ENCODE results near the gene ZMIZ1.

The ZMIZ1 gene

GRCh38 chr10:79345241-79346011, 276.7 kb downstream of the ZMIZ1 start:
- no peak for DNase-seq (ENCODE audit: low read depth)

- no peak for DNase-seq (ENCODE audit: low read depth)
Measured at GRCh38 chr10:79346012-79346340, 277.2 kb downstream of the ZMIZ1 start.

DNA sequence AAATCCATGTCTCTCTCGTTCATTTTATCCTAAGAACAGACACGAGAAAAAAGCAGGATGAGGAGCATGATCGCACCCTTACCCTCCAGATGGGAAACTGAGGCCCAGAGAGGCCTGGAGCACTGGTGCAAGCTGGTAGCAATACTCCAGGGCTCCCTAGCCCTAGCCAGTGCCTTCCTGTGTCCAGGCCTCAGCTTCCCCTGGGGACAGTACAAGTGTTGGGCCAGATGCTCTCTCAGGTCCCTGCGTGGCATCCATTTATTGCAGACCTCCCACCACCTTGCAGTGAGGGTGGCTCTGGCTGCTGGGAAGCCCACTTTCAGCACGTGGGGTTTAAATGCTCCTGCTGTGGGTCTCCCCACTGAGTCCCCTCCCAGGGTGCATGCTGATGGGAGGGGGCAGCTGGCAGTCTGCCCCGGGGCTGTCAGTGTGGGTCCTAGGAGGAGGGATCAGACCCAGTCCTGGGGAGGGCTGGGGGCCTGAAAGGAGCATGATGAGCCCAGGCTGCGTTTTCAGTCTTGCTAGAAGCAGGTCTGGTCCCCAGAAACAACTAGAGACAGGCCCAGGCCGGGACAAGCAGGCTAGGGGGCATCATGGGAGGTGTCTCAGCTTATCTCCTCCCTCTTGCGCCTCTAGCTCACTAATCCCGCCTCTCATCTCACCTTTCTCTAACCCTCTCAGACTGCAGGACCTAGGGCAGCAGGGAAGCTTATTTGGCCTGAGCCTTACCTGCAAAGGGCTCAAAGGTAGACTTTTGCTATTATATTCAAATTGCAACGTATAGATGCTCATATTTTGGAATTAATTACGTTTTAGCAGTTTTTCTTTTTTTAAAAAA, 277.8 kb downstream of the ZMIZ1 start:
- DNase-seq (ENCODE audit: low read depth): no peak

DNA sequence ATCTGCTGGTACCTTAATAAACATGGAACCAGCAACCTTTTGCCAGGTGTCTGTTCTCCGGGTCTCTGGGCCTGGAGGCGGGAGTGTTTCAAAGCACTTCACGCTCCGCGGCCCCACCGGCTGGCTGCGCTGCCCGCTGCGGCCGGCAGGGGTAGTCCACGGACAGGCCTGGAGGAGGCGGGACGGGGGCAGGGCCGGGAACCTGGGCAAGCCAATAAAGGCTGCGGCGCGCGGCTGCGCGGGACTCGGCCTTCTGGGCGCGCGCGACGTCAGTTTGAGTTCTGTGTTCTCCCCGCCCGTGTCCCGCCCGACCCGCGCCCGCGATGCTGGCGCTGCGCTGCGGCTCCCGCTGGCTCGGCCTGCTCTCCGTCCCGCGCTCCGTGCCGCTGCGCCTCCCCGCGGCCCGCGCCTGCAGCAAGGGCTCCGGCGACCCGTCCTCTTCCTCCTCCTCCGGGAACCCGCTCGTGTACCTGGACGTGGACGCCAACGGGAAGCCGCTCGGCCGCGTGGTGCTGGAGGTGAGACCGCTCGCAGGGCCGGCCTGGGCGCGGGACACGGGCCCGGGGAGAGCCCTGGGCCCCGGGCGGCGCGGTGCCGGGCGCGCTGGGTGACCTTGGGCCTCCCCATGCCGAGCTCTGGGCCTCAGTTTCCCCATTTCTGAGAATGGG, 278.6 kb downstream of the ZMIZ1 start, which contains the start of gene PPIF:
PPIF (plus strand) TSS at position 244 of the 668 bp plus-strand sequence; CDS start at position 324, 80 bp downstream.
- DNase-seq (ENCODE audit: low read depth): peak; percentile 90

DNA sequence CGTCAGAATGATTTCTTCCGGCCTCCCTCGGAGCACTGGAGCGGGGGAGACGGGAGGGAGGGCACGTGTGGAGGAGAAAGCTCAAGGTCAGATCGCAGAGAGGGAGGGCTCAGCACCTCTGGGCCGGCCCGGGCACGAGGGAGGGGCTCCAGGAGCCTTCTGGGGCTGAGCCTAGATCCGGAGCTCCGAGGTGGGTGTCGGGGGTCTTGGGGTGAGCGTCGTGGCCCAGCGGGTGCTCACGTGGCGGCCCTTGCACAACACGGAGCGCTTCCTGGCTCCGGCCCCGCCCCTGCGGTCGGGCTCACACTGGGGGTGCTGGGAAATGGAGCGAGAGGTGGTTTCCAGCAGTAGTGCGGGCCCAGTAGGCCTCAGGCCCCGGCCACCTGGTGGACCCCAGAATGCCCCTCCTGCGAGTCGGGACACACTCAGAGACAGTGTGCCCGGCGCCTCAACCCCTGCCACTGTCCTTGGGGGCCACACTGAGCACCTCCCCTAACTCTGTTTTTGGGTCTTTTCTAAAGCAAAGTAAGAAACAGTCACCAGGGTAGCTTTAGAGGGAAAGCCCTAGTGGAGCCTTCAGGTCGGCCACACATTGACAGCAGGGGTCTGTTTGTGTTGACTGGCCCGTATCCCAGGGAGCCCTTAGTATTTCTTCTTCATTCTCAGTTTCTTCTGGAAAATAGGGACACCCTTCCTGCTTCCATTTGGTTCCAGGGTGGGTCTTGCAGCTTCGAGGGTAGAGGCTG, 279.3 kb downstream of the ZMIZ1 start:
- peak; percentile 53 for DNase-seq (ENCODE audit: low read depth)

- DNase-seq (ENCODE audit: low read depth): no peak
Measured at GRCh38 chr10:79348640-79348988, 279.8 kb downstream of the ZMIZ1 start.

DNA sequence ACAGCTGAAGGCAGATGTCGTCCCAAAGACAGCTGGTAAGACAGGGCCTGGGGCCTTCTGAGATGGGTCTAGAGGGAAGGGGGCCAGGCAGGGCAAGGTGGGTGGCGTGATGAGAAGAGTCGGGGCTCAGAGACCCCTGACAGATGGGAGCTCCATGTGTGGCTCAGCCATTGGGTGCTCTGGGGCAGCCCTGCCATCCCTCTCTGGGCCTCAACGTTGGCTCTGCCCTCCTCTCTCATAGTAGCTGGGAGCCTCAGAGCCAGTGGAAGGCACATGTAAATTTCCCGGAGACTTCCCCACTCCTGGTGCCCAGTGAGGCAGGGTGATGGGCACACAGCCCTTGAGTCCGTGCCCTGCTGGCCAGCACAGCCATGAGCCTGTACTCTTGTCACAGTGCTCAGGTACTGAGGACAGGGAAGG, 280.3 kb downstream of the ZMIZ1 start:
- no peak for DNase-seq (ENCODE audit: low read depth)

DNA sequence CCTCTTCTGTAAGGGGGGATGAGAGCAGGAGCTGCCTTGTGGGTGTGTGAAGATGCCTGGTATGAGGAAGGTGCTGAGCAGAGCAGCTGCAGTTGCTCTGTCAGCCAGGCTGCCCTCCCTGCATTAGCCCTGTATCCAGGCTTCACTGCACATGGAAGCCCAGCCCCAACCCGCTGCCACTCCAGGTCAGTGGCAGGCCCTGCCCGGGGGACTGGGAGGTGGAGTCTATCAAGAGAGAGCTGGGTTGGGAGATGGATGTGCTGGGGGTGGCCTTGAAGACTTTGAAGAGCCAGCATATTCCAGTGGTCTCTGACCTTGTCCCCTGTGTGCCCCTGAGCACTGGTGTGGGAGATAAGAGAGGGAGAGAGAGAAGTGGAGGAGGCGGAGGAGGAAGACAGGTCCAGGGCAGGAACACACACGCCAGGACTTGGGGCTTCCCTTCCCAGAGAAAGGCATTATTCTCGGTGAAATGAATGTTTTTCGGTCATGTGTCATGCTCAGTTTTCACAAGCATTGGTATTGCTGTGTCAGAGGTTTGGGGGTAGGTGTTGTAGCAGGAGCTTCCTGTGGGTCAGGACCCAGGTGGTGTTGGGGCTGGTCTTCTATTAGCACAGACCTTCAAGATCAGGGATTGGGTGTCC, 281.1 kb downstream of the ZMIZ1 start:
- no peak for DNase-seq (ENCODE audit: low read depth)

DNA sequence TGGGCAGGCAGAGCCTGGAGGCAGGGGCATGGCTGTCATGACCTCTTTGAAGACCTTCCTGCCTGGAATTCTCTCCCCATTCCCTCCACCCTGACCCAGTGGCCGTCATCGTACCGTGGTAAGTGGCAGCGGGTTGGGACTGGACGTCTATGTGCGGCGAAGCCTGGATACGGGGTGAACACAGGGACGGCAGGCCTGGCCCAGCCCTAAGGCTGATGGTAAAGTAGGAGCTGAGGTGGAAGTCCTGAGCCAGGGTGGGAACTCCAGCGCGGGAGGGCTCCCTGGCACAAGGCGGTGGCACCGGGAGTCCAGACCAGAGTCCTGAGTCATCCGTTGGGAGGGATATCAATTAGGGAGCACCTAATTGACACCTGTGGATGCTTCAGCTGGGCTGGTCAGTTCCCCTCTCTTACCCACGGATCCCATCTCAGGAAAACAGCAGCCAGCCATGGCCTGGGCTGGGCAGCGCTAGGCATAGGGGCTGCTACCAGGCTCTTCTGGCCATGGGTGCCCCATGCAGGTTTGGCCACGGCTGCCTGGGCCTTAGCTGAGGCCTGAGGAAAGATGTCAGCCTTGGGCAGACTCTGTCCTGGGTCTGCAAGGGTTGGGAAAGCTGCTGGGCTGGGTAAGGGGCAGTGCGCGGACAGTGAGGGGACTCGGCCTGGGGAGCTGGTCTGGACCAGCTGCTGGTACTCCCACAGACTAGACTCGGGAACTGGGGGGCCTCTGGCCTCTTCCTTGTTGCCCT, 281.8 kb downstream of the ZMIZ1 start:
- DNase-seq (ENCODE audit: low read depth): no peak

- no peak for DNase-seq (ENCODE audit: low read depth)
Measured at GRCh38 chr10:79351332-79351731, 282.6 kb downstream of the ZMIZ1 start.

- no peak for DNase-seq (ENCODE audit: low read depth)
Measured at GRCh38 chr10:79352035-79352877, 283.5 kb downstream of the ZMIZ1 start.

- DNase-seq (ENCODE audit: low read depth): no peak
Measured at GRCh38 chr10:79353000-79353406, 284.2 kb downstream of the ZMIZ1 start.

GRCh38 chr10:79353726-79354125, 285.0 kb downstream of the ZMIZ1 start:
- DNase-seq (ENCODE audit: low read depth): no peak

GRCh38 chr10:79354141-79354540, 285.4 kb downstream of the ZMIZ1 start:
- DNase-seq (ENCODE audit: low read depth): no peak

DNA sequence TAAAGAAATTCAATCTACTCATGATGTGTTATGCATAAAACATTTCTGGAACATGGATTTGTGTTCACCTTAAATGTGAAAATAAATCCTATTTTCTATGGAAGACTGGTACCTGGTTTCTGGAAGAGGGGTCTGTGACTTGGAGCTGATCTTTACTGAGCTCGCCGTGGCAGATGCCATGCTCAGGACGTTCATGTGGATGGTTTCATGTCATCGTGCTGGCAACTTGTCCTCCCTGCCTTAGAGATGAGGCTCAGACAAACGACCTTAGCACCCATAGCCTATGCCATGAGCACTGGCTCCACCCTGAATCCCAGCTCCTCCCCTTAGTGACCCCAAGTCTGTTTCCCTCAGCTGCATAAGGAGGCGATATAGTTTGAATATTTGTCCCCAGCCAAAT, 285.8 kb downstream of the ZMIZ1 start:
- no peak for DNase-seq (ENCODE audit: low read depth)

DNA sequence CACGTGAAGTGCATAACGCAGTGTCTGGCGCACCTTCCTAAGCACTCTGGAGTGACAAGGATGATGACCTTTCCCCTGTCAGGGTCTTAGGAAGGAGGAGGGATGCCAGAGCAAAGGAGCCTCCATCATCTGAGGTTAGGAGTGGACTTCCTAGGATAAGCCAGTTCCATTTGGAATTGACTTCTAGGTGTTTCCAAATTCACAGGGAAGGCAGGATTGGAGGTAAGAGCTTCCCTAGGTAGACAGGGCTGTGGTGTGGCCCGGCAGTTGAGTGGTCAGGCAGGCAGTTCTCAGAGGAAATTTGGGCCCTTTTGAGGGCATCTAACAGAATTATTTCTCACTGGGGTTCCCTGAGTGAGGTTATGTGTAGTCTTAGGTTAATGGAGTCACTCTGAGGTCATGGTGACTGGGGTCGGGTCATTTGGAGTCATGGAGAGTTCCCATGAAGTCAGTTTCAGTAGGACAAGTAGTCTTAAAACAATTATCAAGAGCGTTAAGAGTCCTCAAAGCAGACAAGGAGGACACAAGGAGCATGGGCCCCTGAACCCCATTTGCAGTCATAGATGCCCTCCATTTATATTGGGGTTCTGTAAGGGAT, 286.8 kb downstream of the ZMIZ1 start:
- DNase-seq (ENCODE audit: low read depth): no peak

DNA sequence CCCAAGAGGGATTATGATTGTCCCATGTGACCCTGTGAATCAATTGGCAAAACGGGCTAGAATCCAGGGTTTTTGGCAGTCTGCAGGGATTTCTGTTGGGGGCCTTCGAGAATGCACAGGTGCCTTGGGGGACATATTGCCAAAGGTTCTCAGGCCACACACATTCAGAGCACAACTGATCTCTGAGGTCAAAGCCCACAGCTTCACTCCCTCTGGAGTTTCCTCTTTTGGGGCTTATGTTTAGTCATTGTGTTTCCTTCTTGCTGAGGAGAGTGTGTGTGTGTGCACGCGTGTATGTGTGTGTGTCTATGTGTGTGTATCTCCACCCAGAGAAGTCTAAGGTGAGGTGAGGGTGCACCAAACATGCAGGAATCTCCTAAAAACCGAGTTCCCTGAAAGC, 287.3 kb downstream of the ZMIZ1 start:
- DNase-seq (ENCODE audit: low read depth): no peak

- no peak for DNase-seq (ENCODE audit: low read depth)
Measured at GRCh38 chr10:79357180-79357579, 288.4 kb downstream of the ZMIZ1 start.

DNA sequence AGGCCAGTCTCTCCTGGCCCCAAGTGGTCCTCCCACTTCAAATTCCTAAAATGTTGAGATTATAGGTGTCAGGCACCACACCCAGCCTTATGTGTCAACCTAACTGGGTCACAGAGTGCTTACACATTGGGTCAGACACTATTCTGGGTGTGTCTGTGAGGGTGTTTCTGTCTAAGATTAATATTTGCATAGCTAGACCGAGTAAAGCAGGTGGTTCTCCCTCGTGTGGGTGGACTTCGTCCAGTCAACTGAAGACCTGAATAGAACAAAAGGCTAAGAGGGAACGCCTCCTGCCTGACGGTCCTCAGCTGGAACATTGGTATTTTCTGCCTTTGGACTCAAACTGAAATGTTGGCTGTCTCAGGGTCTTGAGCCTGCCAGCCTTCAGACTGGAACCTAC, 290.0 kb downstream of the ZMIZ1 start:
- no peak for DNase-seq (ENCODE audit: low read depth)

Data from activated T-helper 1 cell treated with Interleukin-2 at 50 U/mL for 16 hours (primary cell).